C1 segment of cervical spinal cord (tissue), 14 donors: Measurements from ENCODE around the gene TBC1D21.

Source experiments
- DNase-seq, 14 donors: peaks; one replicate each; lab custom pipeline; 2025; lab: John Stamatoyannopoulos, UW

TBC1D21 gene

DNA sequence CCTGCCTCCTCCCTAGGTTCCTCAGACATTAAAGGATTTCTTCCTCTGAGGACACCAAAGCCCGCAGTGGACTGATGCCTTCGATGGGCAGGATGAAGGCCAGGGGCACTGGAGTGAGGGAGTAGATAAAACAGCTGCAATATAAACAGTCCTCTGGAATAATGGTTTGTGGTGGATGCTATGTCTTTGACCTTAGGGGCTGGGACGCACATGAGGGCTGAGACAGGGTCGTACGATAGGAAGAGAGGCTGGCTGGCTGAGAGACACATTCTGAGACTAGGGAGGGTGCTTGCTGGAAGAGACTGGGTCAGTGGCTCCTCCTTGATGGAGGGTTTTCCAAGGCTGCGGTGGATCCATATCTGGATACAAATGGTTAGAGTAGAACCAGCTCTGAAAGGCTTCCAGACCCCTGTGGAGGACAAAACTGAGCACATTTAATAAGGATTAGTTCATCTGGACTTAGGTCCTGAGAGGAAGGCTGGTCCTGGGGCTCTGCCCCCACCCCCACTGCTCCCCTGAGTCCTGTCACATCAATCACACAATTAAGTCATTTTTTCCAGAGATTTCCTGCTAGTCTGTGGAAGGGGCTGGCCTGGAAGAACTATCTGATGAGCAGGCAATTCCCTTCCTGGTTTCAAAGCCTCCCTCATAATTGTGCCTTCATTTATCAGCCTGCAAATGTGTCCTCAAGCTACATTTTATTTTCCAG, 15.8 kb downstream of the TBC1D21 start:
- no peak for DNase-seq

DNA sequence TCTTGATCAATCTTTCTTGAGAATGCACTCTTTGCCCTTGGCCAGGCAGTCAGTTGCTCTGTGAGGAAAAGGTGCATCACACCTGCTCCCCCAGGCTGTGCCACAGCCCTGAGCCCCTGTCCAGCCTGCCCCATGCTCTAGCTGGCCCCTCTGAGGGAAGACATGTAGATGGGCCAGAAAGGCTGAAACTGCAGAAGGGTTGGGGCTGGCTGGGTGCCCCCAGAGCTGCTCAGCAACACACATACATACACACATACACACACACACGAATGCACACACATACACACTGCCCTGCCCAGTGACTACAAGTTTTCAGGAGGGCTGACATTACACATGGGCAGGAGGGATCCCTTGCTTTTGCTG, 16.4 kb downstream of the TBC1D21 start:
- DNase-seq = no peak

DNA sequence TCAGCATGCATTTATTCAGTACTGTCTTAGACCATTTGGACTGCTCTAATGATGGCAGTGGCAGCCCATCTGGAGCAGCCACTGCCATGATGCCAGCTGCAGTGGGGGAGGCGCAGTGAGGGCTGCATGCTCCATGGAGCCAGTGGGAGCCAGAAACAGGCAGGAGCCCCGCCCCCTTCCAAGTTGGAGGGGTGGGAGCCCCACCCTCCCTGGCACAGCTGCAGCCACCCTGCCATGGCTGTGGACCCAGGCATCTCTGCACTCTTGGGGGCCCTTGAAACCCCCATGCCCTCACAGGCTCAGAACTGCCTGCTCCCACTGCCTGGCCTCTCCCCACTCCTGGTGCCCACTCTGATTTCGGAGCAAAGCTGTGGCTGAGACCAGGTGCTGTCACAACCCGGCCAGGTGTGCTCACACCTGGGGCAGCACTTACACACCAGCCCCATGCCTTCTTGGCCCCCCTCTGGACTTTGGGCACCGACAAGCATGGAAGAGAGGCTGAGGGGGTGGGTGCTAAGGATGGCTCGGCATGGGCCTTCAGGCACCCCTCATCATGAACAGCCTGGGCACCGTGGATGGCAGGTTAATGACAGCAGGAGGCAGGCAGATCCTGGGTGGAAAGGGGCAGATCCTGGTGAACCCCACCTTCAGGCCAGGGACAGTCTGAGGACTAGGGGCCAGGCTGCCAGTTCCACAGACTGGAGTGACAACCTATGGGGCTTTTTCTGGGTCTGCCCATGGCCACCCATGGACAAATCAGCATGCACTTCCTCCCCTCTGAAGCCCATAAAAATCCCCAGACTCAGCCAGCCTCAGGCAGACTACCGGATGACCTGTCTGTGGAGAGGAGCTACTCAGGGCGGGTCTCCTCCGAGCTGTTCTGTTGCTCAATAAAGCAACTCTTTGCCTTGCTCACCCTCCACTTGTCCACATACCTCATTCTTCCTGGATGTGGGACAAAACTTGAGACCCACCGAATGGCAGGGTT, 18.3 kb downstream of the TBC1D21 start:
- DNase-seq = no peak

DNA sequence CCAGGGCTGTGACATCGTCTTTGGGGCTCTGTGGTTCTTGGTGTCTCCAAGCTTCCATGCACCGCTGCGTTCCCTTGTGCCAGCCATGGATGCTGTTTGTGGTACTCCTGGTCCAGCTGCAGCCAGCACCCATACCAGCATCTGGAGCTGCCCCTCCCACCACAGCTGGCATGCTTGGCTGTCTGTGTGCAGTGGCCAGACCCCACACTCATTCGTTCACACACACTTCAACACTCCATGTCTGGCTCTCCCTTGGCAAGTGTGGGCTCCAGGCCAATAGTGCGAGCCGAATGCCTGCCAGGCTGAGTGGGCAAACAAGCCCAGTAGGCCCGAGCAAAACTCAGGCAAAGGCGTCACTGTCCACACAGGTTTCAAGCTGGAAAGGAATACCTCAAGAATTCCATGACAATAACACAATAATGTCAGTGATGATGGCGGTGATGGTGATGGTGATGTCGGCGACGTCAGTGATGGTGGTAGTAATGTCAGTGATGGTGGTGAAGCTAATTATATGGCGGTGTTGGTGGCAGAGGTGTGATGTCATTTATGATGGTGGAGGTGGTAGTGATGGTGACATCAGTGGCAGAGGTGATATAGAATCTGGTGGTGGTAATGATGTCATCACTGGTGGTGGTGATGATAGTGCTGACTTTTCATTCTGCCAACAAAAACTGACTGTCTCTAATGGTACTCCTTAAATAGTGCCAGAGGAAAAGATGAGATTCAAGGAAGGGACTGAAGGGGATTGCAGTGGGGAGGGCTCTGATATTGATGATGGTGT, 19.3 kb downstream of the TBC1D21 start:
- no peak for DNase-seq

DNA sequence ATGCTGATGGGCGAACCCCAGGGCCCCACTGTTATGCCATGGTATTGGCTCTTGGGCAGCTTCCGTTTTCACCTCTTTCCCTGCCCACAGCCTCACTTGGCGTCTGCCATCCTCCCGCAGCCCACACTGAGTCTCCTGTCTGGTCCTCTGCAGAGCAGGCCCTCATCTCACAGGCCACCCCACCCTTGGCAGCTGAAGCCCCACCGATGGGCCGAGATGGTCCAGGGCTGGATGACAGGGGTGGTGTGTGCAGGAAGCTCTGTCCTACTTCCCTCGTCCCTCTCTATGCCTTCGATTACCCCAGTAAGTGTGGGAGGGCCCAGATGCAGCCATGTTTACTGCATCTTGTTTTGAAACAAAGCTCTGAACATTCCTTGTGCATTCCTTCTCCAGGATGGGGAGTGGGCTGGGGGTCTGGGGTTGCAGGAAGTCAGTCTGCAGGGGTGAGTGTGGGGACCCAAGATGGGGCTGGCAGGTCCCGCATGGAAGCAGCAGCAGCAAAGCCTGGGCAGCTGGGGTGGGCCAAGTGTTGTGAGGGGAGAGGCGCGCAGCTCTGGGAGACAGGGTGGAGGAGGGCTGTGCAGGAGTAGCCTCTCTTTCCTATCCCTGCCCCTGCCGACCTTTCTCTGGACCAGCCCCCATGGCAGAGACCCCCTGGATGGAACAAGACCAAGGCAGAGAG, 20.9 kb downstream of the TBC1D21 start:
- no peak for DNase-seq

DNA sequence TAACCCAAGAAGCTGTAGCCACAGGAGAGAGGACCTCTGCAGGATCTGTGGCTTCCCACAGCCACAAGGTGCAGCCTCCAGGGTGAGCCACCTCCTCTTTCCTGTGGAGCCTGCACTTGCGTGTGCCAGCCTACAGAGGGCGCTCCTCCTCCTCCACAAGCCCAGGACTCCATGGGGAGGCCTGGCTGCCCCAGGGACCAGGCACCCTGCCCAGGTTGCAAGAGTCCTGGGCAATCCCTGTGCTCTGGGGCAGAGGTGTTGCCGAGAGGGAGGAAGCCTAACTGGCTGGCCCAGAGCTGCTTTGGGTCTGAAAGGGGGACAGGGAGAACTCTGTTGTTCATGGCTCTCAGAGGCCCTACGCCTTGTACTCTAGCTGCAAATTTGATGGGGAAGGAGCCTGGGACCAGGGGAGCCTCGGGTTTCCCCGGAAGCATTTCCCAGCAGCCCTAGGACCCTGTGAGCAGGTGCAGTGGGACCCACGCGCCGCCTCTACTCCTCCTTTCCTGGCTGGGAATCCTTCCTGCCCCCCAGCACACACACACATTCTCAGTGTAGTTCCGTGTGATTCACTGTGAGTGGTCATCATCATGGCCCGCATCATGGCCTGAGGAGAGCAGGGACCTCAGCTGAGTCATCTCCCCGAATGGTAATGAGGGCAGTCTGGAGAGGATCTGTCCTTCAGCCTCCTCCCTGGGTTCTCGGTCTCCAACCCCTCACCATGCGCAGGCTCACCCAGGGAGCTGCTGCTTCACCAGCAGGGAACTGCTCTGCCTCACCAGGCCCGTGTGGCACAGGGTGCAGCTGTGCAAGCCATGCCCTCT, 24.3 kb downstream of the TBC1D21 start:
- DNase-seq = peak in 1 of 14 donors; percentile 17

DNA sequence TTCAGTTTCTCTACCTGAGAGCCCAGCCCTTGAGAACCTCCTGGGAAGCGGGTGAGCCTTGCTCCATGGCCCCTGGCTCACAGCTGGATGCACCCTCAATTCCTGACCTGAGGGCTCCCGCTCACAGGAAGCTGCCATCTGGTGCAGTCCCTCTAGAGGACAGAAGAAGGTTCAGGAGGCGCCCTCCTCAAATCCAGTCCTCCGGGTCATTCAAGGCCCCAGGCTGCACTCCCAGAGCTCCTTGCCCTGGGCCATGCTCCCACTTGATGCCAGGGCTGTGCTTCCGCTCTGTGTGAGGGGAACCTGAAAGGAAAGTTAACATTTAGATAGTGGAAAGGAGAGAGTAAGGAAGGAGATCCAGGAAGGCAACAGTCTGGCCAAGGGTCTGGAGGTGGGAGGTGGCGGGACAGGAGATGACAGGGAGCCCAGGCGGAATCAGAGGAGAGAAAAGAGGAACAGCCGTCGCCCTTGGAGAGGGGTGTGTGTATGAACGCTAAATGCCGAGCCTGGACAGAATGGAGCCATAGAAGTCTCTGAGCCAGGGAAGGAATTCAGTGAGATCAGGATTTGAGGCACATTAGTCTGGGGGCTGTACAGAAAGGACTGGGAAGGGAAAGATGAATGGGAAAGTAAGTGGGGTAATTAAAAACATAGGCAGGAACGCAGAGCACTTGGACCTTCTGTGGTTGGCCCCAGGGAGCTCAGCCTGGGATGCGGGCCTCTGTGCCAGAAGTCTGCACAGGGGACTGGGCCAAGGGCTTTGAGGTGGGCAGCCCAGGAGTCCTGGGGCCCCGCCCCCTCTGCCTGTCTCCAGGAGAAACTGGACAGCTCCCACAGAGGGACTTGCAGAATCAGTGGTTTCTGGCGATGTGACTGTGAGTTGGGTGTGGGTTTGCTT, 26.1 kb downstream of the TBC1D21 start:
- no peak for DNase-seq

DNA sequence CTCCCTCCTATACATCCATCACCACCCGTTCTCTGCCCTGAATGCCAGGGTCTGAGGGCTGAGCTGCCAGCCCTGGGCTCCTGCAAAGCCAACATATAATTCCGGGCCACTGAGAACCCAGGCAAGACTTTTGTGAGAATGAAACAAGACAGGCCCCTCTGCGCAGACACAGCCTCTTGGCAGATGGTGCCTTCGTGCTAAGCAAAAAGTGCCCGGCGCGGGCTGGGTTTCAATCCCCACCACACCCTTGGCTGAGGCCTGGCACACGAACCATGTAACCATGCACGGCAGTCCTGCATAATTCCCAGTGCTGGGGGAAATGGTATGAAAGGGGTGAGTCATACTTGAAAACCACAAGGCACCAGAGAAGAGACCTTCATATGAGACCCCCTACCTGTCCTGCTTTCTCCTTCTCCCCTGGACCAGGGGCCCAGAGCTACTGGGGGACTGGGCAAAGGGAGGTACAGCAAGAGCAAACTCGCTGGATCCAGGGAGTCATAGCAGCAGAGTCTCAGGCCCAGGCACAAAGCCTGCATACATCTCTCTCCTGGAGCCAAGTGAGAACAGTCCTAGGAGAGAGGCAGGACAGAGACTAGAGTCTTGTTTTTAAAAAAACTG, 26.8 kb downstream of the TBC1D21 start:
- peak in 1 of 14 donors; percentile 4 for DNase-seq

DNA sequence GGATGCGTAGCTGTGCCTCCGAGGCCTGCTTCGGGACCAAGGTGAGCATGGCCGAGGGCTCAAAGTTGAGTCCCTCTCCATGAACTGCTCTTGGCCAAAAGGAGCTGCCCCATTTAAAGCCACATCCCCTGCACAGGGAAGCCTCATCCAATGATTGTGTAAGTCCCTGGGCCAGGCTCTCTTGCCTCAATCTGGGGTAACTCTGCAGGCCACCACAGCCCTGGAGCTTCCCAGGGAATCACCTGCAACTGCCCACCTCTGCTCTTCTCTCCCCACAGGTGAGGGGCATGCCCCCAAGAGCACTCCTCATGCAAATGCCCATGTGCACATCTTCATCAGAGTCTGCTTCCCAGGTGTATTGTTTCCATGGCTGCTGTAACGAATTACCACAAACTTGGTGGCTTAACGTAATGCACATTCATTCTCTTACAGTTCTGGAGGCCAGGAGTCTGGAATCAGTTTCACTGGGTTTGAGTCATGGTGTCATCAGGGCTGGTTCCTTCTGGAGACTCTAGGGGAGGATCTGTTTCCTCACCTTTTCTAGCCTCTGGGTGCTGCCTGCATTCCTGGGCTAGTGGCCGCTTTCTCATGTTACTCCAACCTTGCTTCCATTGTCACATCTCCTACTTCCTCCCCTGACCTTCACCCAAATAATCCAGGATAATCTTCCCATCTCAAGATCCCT, 27.9 kb downstream of the TBC1D21 start:
- DNase-seq = no peak

DNA sequence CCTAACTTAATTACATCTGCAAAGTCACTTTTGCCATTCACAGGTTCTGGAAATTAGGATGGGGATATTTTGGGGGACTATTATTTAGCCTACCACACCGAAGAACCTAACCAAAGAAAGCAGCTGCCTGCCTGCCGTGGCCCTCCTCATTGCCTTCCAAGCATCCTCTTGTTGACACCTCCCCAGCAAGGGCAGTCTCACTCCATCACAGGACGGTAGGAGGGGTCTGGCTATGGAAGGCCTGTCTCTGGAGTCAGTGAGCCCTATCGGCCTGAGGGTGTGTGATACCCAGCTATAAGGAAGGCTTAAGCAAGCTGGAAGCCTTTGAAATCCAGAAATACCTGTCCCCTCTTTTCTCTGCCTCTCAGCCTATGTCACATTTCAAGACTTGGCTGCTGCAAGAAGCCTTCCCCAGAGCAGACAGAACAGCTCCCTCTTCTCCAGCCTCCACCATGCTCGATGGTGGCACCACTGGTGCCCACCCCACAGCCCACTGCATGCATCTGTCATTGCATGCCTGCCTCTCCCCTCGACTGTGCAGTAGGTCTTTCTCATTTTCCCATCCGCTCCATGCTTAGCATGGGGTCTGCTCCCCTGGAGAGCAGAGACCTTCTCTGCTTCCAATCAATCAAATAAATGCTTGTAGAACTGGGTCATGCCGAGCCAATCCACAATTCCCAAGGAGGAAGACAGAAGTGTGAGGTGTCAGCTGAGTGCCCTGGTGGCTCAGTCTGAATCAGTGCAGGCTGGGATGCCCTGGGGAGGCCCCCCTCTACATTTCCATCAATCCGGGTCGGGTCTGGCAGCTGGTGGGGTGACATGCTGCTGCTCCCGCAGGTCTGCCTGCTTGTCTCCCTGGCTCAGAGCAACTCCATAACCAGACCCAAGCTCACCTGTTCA, 29.0 kb downstream of the TBC1D21 start:
- DNase-seq = no peak

DNA sequence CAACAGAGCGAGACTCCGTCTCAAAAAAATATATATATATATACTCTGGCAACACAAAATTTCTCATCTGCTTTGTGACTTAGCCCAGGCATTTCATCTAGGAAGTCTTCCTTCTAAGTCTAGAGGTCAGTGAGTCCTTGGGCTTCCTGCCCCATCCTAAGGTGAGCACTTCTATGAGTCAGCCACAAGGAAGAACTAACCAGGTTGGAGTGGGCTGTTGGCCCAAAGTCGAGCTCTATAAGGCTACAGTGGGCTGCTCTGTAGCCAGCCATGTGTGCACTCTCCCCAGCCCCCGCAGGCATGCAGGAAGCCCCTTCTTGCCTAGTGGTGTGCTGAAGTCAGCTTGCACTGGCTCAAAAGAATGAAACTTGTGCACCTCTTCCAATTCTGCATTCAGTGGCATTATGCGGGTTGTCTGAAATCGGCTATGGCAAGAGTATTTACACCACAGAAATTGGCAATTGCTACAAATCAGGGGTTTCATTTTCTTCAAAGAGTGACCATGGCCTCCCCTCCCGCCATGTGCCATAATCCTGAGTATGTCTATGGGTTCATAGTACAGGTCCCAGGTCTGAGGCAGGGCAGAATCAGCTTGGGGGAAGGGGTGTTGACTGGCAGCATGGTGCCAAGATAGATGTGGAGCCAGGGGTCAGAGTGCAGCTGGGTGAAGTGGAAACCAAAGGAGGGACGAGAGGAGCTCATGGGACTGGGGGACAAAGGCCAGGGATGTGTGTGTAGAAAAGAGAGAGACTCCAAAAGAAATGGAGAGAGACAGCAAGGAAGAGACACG, 30.9 kb downstream of the TBC1D21 start:
- no peak for DNase-seq

DNA sequence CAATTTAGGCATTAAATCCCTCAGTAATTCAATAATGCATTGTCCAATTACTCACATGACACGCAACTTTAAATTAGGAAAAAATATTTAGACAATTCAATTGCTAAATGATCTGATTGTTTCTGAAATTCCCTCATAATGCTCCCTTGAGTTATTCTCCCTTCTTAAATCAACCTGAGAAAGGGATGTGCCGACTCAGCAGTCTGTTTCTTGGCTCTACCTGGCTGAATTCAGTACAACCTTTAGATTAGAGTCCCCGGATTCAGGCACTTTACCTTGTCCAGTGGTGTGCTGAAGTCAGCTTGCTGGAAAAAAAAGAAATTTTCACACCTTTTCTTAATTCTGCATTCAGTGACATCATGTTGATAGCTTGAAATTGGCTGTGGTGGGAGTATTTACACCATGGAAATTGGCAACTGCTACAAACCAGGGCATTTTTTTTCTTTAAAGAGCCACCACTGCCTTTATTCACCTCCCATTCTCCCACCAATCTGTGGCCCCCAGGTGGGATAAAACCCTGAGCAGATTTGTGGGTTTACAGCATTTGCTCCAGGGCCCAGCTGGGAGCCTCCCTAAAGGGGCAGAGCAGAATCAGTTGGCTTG, 32.0 kb downstream of the TBC1D21 start:
- no peak for DNase-seq

DNA sequence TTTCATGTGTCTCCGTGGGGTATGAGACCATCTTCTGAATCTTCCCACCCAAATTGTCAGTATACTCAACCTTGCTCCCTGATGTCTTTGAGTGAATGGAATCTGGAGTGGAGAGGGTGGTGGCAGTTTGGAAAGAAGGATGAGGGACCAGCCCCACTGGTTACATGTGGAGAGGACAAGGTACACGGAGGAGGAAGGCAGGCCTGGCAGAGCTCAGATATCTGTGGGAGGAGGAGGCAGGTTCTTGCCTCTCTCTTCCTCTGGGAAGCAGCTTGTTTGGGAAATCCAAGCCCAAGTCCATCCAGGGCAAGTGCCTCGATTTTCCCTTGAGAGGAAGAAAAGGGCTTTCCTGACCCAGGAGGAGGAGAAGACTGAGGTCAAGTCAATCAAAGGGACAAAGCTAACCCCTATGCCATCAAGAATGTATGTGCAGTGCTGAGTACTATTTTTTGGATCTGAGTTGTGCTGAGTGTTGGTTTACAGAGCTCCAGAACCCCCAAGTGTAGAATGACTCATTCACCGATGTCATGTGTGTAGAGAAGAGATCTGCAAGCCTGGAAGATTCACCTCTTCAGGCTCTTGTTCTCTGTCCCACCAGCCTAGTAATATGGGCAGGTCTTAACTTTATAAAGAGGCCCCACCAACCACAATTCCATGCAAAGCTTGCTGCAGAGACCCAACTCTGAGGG, 33.1 kb downstream of the TBC1D21 start:
- DNase-seq = no peak

DNA sequence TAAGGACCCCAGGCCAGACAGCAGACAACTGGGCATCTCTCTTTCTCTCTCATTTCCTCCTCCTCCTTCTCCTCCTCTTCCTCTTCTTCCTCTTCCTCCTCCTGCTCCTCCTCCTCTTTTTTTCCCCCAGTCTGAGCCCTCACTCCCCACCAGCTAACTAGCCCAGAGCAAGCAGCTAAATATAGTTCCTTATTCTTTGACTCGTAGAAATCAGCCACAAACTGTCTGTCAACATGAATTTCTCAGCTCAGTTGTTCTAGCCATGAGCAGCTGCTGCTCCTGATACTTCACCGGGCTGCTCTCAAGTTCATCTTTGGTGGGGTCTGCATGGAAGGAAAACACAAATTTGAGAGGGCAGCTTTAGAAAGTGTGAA, 33.7 kb downstream of the TBC1D21 start:
- DNase-seq = no peak

DNA sequence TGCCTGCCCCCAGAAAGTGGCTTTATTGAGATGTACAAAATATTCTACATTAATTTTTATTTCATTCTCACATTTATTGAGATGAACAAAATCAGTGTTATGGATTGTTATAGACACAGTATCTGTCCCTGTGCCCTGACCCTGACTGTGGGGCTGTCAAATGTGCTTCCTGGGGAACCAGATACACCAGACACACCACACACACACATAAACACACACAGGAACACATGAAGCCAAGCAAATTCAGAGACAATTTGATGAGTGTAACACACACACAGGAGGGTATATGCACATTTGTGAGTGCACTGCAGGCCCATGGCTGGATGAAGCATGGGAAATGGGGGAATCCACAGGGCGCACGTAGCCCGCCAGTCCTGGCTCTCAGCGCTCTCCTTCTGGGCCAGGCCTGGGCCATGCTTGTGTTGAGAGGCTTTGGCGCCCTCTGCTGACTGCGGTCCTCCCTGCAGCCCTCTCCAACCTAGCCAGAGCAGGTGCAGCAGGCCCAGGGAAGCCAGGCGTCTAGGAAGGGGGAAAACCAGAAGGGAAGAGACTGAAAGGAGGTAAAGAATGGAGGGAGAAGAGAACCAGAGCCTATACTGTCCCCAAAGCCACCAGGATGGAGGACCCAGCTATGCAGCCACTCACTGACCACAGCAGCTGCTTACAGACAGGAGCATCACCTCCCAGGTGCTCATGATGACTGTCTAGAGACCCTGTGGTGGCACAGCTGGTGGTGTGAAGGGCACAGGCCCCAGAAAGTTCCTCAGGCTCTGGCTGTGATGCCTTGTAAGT, 34.9 kb downstream of the TBC1D21 start:
- DNase-seq = peak in 12 of 14 donors; percentile 20 to 68 (median 33)
